HFFc6 (cell line): ENCODE measurements around the gene FBXO24. TPM values are rescaled to one million over a fixed set of nuclear protein-coding genes. Genes with fewer than 3 reads are reported as not detected.

Source experiments
- DNase-seq: peaks from one replicate; pipeline ENCODE4 v3.0.0-alpha.2; 2018
- H3K27ac Mint-ChIP-seq: 2 replicates; pipeline ENCODE4 v1.8.0; 2020; ENCODE audit warnings: mild to moderate bottlenecking, mixed read lengths
- H3K27me3 Mint-ChIP-seq: 2 replicates; pipeline ENCODE4 v1.8.0; 2021; ENCODE audit warnings: mild to moderate bottlenecking, moderate library complexity, mixed read lengths; ENCODE audit not compliant: insufficient read depth
- H3K36me3 Mint-ChIP-seq: 2 replicates; pipeline ENCODE4 v1.8.0; 2021; ENCODE audit warnings: low read depth, mixed read lengths
- H3K4me1 Mint-ChIP-seq: 2 replicates; pipeline ENCODE4 v1.8.0; 2020; ENCODE audit warnings: low read depth, mixed read lengths
- H3K4me3 Mint-ChIP-seq: 2 replicates; pipeline ENCODE4 v1.8.0; 2020; ENCODE audit warnings: mild to moderate bottlenecking, moderate library complexity, mixed read lengths
- H3K9me3 Mint-ChIP-seq: 2 replicates; pipeline ENCODE4 v1.8.0; 2020; ENCODE audit warnings: mild to moderate bottlenecking, mixed read lengths
- CTCF ChIP-seq: fragments of 200-600 bp; sonication (generic); IDR thresholded peaks from 2 replicates; pipeline ENCODE4 v1.5.0; 2021; ENCODE audit warnings: antibody characterized with exemption, mild to moderate bottlenecking
- total RNA-seq, 6 experiments: library from RNA; stranded (reverse); fragmentation: NEBNext Ultra II Directional; extraction: Animal tissue kit (Norgen Biotek cat#: 25700); gene quantifications; 2 replicates in 1 of 6; 3 replicates in 5 of 6; pipeline ENCODE4 v1.2.3, GENCODE V29; 2021

Gene FBXO24
- total RNA-seq, 6 experiments from 2014 or later, result 0.20 to 0.47 (median 0.28) TPM

- Mint-ChIP-seq H3K4me3 (no peak overlapping the region), H3K27ac (no peak overlapping the region), H3K4me1 (peaks cover 15% of the 10 kb centered on the region; the same call in 1 of the 2 replicates), H3K9me3 (no peaks in the 10 kb centered on the region), H3K36me3 (no peaks in the 10 kb centered on the region), H3K27me3 (peaks cover 17% of the 10 kb centered on the region)
- DNase-seq, result no peak
- TF ChIP-seq CTCF, result no peak
These were observed 14.9 kb upstream of the FBXO24 start for GRCh38 chr7:100570954-100571828.

GRCh38 chr7:100571829-100572116 is 14.4 kb upstream of the FBXO24 start:
- Mint-ChIP-seq H3K27me3 (peaks cover 19% of the 10 kb centered on the region), H3K4me1 (peaks cover 12% of the 10 kb centered on the region; the same call in 1 of the 2 replicates), H3K27ac (no peak overlapping the region), H3K36me3 (no peaks in the 10 kb centered on the region), H3K9me3 (no peaks in the 10 kb centered on the region), H3K4me3 (no peak overlapping the region; the same call in 1 of the 2 replicates)
- no peak for TF ChIP-seq CTCF
- no peak for DNase-seq

GRCh38 chr7:100572281-100572948 is 13.7 kb upstream of the FBXO24 start:
- Mint-ChIP-seq H3K27ac (no peak overlapping the region), H3K27me3 (peaks cover 19% of the 10 kb centered on the region), H3K9me3 (no peaks in the 10 kb centered on the region), H3K4me1 (peaks cover 6% of the 10 kb centered on the region; the same call in 1 of the 2 replicates), H3K4me3 (no peak overlapping the region; the same call in 1 of the 2 replicates), H3K36me3 (no peaks in the 10 kb centered on the region)
- TF ChIP-seq CTCF, result no peak
- no peak for DNase-seq

- DNase-seq, result no peak
- no peak for TF ChIP-seq CTCF
- no peaks in the 10 kb centered on the region for H3K9me3 Mint-ChIP-seq
- no peaks in the 10 kb centered on the region; the same call in 1 of the 2 replicates for H3K4me1 Mint-ChIP-seq
- H3K36me3 Mint-ChIP-seq, result no peaks in the 10 kb centered on the region
- H3K27ac Mint-ChIP-seq, result no peak overlapping the region
- peaks cover 19% of the 10 kb centered on the region for H3K27me3 Mint-ChIP-seq
- no peak overlapping the region for H3K4me3 Mint-ChIP-seq
These were observed 13.0 kb upstream of the FBXO24 start for GRCh38 chr7:100572949-100573675.

- peaks cover 19% of the 10 kb centered on the region for H3K27me3 Mint-ChIP-seq
- no peaks in the 10 kb centered on the region for H3K9me3 Mint-ChIP-seq
- no peaks in the 10 kb centered on the region; the same call in 1 of the 2 replicates for H3K4me1 Mint-ChIP-seq
- H3K27ac Mint-ChIP-seq, result no peak within 1 kb of the TSS
- H3K36me3 Mint-ChIP-seq, result no peaks in the 10 kb centered on the region
- TF ChIP-seq CTCF, result no peak
- no peak for DNase-seq
- no peak within 1 kb of the TSS for H3K4me3 Mint-ChIP-seq
These were observed 12.3 kb upstream of the FBXO24 start, which contains the start of gene SAP25 for GRCh38 chr7:100573691-100574361. SAP25 (minus strand) TSS chr7:100573900; CDS start chr7:100573742, 158 bp downstream.
